Glomerular visceral epithelial cell (primary cell): Measurements from ENCODE around the gene RB1.
"Not testable (repeated sequence)": the region's sequence is repeated elsewhere in the genome, so short reads cannot be mapped to it uniquely, and the experiment has no call there.

Experiments used
- DNase-seq: peaks from one replicate; pipeline ENCODE4 v3.0.0-alpha.2; 2016; ENCODE audit errors: extremely low spot score

The RB1 gene

GRCh38 chr13:48349525-48349924 lies 46.0 kb downstream of the RB1 start:
- no peak for DNase-seq

GRCh38 chr13:48353590-48353989 lies 50.0 kb downstream of the RB1 start:
- DNase-seq = no peak

DNA sequence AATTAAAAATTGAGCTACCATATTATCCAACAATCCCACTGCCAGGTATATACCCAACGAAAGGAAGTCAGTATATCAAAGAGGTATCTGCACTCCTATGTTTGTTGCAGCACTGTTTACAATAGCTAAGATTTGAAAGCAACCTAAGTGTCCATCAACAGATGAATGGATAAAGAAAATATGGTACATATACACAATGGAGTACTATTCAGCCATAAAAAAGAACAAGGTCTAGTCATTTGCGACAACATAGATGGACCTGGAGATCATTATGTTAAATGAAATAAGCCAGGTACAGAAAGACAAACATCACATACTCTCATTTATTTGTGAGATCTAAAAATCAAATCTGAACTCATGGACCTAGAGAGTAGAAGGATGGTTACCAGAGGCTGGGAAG lies 52.0 kb downstream of the RB1 start:
- not testable (repeated sequence) for DNase-seq

- DNase-seq = no peak
Observed at GRCh38 chr13:48356750-48357149, 53.2 kb downstream of the RB1 start.

DNA sequence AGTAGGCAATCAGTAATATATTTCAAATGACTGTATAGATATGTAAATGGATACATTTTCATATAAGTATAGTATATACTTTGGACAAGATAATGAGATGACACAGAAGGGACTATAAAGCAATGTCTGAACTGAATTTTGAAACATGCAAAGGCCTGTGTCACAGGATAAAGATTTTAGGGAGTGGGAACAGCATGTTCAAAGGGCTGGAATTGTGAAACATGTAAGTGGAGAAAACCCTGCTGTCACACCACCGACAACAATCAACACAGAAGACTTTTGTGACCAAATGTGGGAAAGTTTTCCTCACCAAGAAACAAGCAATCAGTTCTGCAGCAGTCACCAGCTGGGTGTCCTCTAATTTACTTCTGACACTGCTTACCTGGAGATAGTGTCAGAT lies 66.4 kb downstream of the RB1 start:
- no peak for DNase-seq

DNA sequence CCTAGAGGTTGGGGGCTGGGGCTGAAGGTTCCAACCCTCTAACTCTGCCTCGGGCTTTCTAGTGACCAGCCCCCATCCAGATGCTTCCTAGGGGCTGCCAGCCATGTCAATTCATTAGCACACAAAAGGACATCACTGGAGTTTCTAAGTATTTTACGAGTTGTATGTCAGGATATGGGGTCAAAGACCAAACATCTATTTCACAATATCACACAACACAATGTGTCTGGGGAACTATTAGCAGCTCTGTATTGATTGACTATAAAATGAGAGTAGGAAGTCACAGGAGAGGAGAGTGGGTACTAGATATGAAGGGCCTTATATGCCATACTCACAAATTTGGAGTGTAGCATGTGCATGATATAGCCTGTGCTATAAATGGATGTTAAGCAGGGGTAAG lies 67.3 kb downstream of the RB1 start:
- DNase-seq = no peak

GRCh38 chr13:48377857-48378256 lies 74.3 kb downstream of the RB1 start:
- DNase-seq = no peak

GRCh38 chr13:48380581-48380980 lies 77.0 kb downstream of the RB1 start:
- DNase-seq = no peak

GRCh38 chr13:48383384-48383783 lies 79.8 kb downstream of the RB1 start:
- DNase-seq = no peak

DNA sequence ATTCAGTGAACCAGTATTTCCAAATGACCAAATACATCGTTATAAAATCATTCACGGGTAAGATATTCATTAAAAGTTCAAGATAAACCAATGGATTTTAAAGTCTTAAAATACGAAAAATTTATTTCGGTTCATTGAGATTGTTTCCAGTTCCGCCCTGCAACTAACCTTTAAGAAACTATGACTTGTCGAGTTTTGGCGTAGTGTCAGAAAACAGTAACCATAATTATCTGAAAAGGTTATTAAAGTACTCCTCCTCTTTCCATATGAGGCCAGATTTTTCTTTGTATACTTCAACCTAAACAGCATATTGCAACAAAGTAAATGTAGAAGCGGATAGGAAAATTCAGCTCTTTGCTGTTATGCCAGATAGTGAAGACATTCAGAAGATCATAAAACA lies 83.3 kb downstream of the RB1 start:
- DNase-seq = no peak

DNA sequence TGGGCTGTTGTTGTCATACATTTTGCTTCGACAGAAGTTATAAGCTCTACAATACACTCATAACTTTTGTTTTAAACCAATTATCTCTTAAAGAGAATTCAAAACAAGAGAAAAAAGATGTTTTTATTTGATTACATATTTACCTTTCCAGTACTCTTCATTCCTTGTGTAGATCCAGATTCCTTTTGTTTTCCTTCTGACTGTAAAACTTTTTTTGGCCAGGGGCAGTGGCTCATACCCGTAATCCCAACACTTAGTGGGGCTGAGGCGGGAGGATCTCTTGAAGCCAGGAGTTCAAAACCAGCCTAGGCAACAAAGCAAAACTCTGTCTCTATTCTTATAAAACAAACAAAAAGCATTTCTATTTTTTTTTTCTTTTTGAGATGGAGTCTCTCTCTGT lies 87.7 kb downstream of the RB1 start:
- no peak for DNase-seq

- no peak for DNase-seq
Observed at GRCh38 chr13:48393030-48393697, 89.6 kb downstream of the RB1 start.

GRCh38 chr13:48393698-48394085 lies 90.1 kb downstream of the RB1 start:
- DNase-seq = no peak

DNA sequence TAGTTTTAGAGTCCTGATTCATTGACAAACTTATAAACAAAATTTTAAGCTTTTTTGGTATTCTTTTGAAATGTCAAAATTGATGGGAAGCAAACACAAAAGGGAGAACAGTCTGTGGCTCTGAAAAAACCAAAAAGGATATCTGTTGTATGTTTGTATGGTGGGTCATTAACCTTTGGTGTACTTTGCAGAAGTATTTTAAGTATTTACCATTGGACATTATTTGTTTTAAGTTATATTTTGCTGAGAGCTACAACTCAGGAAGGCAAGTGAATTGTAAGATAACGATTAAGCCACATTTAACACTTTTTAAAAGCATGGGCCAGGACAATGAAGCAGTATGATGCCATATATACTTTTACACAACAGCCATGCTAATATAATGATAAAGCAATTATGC lies 94.2 kb downstream of the RB1 start:
- DNase-seq = no peak

- DNase-seq = peak; percentile 32
Observed at GRCh38 chr13:48398450-48399095, 95.0 kb downstream of the RB1 start.

DNA sequence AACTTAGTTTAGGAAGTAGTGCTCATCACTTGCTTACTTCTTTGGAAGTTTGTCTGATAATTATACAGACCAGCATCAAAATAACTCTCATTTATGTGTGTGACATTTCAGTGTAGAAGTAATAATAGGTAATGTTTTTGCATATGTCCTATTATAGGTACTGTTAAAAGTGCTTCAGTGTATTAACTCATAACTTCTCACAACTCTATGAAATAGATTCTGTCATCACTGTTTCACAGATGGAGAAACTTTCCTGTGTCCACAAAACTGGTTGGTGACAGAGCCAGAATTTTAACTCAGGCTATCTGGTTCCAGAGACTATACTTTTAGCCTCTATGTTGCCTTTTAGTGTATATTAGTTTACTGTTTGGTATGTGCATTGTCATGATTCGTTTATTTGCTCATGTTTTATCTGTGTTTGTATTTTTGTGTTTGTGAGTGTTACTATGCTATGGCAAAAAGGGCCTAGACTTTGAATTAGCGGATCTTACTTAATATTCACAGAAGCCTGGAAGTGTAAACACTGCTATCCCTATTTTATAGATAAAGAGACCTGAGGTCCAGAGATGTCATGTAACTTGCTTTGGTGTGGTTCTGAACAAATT lies 96.6 kb downstream of the RB1 start:
- DNase-seq = no peak

DNA sequence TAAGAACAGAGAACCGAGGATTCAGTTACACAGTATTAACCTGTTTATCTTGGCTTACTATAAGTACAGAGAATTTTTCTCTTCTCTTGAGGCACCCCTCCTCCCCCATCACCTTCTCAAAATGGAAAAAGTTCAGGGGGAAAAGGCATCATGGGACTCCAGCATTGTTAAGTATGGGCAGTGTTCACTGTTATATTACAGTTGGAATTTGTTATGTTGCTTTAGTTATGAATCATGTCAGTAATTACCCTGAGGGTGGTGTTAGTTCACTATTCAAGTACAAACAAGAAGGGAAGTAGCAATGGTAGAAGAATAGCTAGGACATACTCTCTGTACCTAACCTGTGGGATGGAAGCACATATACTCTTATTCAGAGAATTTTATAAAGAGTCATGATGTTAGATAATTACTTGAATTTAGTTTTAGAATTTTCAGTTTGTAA lies 97.3 kb downstream of the RB1 start:
- peak; percentile 9 for DNase-seq

- DNase-seq = no peak
Observed at GRCh38 chr13:48401480-48401879, 97.9 kb downstream of the RB1 start.

GRCh38 chr13:48402325-48402932 lies 98.9 kb downstream of the RB1 start:
- DNase-seq = no peak

DNA sequence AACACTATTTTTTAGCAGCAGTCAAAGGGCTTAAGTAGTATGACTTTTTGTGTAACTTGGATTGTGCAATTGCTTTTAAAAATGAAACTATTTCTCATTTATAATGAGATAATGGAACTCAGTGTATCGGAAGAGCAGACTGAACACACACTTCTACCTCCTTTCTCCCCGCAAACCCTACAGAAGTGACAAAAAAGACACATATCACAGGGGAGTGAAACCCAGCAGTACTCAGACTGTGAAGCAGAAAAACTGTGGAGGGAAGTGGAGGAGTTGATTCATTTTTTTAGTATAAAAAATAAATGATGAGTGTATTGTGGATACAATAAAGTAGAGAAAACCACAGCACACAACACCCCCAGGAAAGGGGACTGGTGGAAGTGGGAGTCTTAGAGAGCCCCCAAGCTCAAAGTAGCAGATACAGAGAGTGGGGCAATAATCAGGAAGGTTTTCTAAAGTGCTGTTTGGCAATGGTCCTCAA lies 99.6 kb downstream of the RB1 start:
- DNase-seq = no peak

- DNase-seq = no peak
Observed at GRCh38 chr13:48403913-48404312, 100.4 kb downstream of the RB1 start.

DNA sequence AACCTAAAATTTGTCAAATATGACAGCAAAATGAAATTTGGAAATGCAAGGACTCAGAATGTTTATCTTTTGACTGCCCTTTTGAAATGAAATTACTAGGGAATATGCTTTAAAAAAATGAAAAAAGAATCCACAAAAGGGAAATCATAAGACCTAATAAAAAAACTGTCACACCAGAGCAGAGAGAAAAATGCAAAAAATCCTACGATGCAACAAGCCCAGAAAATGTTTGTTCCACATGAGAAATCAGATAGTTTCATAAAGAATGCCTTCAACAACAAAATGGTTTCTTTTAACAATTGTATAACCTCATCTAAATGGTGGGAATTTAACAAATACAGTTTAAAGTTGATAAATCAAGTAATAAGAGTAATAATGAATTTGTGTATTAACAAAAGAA lies 101.4 kb downstream of the RB1 start:
- DNase-seq = no peak

DNA sequence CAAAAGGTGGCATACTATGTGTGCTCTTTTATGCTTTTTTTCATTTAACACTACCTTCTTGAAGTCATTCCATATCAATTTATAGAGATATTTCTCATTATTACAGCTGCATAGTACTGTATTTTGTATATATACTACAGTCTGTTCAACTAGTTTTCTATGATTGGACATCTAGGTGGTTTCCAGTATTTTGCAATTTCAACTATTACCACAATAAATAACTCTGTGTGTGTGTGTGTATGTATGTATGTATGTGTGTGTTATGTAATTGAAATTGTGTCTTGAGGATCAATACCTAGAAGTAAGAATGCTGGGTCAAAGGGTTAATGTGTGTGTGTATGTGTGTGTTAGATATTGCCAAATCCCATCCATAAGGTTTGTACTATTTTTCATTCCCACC lies 102.3 kb downstream of the RB1 start:
- no peak for DNase-seq
